GM12892 (cell line): Measurements from ENCODE around the gene TMEM147.

Experiments
- DNase-seq: peaks from one replicate; pipeline ENCODE4 v3.0.0; 2011; ENCODE audit not compliant: insufficient read length
- FAIRE-seq: peaks from 2 replicates; lab custom pipeline; 2011; peaks lifted over from hg19 to GRCh38; lab: Jason Lieb, UNC
- POLR2A ChIP-seq: IDR thresholded peaks from 2 replicates; pipeline ENCODE4 v1.6.1; 2011; ENCODE audit warnings: low read depth, low read length, control low read depth
- POLR2AphosphoS5 ChIP-seq: IDR thresholded peaks from 2 replicates; pipeline ENCODE4 v1.6.1; 2011; ENCODE audit warnings: low read depth, low read length, control low read depth
- TAF1 ChIP-seq: IDR thresholded peaks from 2 replicates; pipeline ENCODE4 v1.6.1; 2011; ENCODE audit warnings: low read depth, mild to moderate bottlenecking, control low read depth, low read length, borderline replicate concordance

The TMEM147 gene

DNA sequence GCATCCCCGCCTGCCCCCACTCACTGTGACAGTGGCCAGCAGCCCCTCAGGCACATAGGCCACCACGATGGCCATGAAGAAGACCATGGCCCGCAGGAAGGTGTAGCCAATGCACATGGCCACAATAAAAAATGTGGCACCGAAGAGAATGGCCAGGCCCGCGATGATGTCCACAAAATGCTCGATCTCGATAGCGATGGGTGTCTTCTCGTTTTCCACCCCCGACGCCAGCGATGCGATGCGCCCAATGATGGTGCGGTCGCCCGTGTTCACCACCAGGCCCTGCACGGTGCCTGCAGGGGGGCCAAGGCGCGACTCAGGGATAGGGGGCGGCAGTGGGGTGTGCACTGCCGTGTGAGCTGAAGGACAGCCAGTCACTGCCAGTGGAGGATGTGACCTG is 14.4 kb downstream of the TMEM147 start:
- FAIRE-seq (no peak), DNase-seq (no peak)
- TF ChIP-seq TAF1 (no peak), POLR2A (no peak)

DNA sequence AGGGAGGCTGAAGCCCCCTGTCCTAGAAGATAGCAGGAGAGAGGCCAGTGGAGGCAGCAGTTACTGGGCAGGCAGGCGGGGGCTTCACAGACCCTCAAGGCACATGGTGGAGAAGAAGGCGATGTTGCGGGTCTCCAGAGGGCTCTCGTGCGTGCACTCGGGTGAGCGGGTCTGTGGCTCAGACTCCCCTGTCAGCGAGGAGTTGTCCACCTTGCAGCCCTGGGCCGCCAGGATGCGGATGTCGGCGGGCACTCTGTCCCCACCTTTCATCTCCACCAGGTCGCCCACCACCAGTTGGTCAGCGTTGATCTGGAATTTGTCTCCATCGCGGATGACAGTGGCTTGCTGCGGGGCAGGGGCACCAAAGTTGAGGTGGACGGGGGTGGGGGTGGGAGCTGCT is 14.8 kb downstream of the TMEM147 start:
- DNase-seq (no peak), FAIRE-seq (no peak)
- TF ChIP-seq POLR2AphosphoS5 (no peak), TAF1 (no peak), POLR2A (no peak)

DNA sequence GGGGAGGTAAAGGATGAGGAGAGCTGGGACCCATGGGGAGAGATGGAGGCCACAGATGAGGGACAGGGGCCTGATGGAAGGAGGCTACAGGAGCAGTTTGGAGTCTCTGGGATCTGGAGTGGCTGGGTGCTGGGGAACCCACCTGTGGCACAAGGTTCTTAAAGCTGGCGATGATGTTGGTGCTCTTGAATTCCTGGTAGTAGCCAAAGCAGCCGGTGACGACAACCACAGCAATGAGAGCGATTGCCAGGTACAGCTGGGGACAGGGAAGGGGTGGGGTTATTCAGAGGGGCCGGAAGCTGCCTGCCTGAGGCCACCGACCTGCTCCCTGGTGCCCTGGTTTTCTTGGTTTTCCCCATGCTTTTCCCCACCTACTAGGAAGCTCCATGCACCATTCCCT is 15.3 kb downstream of the TMEM147 start:
- DNase-seq = no peak
- TF ChIP-seq POLR2A = no peak
- TF ChIP-seq POLR2AphosphoS5 = no peak
- TF ChIP-seq TAF1 = no peak
- FAIRE-seq = no peak

DNA sequence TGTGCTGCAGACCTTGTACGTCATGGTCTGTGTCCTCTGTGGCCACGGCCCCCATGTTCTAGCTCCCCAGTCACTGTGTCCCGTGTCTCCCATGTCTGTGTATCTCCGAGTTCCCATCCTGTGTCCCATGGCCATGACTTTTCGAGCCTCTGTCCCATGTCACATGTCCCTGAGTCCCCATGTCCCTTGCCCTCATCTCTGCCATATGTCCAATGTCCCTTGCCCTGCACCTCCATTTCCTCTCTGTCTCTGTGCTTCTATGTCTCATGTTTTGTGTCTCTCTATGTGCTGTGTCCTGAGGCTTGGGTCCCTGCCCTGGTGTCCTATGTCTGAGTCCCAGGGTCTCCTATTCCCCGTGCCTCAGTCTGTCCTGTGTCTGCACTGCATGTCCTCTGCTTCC is 16.0 kb downstream of the TMEM147 start:
- DNase-seq (no peak), FAIRE-seq (no peak)
- TF ChIP-seq TAF1 (no peak), POLR2A (no peak), POLR2AphosphoS5 (no peak)

DNA sequence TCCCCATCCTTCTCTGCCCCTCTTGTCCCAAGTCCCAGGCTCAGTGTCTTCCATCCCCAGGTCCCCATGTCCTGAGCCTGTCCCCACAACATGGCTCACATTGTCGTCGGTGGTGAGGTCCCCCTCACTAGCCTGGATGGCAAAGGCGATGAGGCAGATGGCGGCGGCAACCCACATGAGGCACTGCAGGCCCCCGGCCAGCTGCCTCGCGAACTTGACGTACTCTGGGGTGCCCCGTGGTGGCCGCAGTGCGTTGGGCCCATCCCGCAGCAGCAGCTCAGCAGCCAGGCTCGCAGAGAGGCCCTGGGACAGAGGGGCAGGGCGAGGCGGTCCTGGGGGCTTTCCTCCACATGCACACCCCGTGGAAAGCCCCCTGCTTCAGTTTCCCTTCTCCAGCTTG is 16.9 kb downstream of the TMEM147 start:
- FAIRE-seq (no peak), DNase-seq (no peak)
- TF ChIP-seq POLR2A (no peak), TAF1 (no peak), POLR2AphosphoS5 (no peak)

DNA sequence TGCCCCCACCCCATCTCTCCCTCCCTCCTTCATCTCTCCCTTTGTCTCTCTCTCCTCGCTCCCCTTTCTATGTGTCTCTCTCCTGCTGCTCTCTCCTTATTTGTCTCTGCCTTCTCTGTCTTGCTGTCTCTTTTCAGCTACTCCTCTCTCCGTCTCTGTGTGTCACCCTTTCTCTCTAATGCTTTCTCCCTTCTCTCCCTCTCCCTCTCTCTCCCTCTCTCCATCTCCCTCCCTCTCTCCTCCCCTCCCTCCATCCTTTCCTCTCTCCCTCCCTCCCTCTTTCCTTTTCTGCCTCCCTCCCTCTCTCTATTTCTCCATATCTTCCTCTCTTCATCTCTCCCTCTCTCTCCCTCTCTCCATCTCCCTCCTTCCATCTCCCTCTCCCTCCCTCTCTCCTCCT is 17.4 kb downstream of the TMEM147 start:
- TF ChIP-seq POLR2AphosphoS5 (no peak), TAF1 (no peak), POLR2A (no peak)
- DNase-seq (no peak), FAIRE-seq (no peak)

DNA sequence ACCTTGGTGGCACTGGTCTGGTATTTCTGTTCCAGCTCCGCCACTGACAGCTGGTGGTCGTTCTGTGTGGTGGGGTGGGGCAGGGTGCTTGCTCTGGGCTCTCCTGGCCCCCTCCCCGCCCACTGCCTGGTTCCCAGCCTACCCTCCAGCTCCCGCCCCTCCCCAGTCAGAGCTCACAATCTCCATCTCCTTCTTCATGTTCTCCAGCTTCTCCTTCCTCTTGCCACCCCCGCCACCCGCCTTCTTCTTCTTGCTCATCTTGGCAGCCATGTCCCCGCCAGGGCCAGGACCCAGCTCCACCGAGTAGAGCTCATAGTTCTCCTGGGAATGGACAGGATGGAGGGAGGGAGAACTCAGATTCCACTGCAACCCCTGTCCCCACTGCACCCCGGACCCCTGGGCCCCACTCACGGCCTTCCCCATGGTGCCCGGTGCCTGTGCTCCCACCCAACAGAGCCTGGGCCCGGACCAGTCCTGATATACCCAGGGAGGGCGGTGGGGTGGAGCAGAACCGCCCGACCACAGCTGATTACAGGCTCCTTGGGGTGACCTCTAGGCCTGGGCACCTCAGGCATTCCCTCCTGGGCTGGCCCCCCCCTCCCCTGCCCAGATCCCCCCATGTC is 17.9 kb downstream of the TMEM147 start, which contains the start of gene ATP4A:
TSS of gene ATP4A (minus strand) at position 452 of the 623 bp plus-strand sequence. CDS start at position 423, 29 bp downstream.
- DNase-seq (no peak), FAIRE-seq (no peak)
- TF ChIP-seq TAF1 = no peak
- no peak for TF ChIP-seq POLR2AphosphoS5
- no peak for TF ChIP-seq POLR2A

DNA sequence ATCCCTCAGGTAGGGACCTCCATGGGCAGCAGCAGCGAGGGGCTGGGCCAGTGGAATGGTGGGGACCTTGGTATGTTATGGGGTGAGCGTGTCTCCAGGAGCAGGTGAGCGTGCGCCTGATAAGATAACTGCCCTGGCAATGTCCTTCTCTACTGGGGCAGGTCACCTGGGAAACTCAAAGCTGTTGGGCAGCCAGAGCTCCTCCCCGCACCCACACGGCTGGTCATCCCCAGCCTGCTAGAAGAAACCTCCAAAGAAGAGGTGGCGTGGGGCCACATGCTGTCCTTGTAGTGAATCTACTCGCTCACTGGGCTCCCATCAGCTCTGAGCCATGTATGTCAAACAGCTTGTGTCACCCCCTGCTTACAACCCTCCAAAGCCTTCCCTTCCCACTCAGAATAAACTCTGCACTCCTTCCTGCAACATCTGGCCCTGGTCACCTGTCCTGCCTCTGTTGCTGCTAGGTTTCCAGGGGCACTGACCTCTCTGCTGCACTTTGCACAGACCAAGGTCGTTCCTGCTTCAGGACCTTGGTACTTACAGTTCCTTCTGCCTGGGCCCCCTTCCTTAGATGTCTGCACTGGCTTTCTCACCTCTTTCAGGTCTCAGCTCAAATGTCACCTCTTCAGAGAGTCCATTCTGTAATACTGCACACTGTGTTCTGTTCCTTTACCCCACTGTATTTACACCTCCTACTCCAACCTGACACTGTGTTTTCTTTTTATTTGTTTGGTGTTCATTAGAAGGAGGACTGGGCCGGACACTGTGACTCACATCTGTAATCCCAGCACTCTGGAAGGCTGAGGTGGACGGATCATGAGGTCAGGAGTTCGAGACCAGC is 19.8 kb downstream of the TMEM147 start:
- TF ChIP-seq POLR2AphosphoS5 = no peak
- no peak for TF ChIP-seq POLR2A
- no peak for TF ChIP-seq TAF1
- DNase-seq (no peak), FAIRE-seq (no peak)

DNA sequence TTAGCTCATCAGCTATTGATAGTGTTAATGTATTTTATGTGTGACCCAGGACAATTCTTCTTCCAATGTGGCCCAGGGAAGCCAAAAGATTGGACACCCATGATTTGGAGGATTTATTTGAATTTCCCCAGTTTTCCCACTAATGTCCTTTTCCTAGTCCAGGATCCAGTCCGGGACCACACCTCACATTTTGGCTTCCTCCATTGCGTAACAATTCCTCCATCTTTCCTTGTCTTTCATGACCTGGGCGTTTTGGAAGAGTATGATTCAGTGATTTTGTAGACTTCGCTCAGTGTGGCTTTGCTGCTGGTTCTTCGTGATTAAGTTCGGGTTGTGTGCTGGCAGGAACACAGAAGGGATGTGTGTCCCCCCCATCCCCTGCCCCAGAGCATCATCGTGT is 21.3 kb downstream of the TMEM147 start:
- TF ChIP-seq POLR2A (no peak), TAF1 (no peak), POLR2AphosphoS5 (no peak)
- no peak for DNase-seq
- FAIRE-seq = no peak

DNA sequence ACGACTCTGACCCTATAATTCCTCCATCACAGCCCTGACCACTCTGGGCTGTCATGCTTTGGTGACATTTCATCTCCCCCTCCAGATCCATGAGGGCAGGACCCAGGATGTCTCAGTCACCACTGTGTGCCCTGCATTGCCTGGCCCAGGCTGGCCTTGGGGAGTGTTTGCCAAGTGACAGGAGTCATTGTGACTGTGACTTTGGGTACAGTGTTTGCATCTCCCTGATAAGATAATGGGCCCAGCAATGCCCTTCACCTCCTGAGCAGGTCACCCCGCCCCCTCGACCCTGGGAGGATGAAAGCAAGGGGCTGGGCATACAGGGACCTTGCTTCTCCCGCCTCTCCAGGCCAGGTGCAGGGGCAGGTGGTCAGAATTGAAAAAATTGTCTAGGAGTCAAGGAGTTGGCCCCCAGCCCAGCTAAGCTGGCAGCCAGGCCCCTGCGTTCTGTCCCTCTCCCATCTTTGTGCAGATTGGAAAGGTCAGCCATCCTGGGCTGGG is 23.9 kb downstream of the TMEM147 start:
- no peak for TF ChIP-seq POLR2AphosphoS5
- TF ChIP-seq TAF1 = no peak
- TF ChIP-seq POLR2A = no peak
- no peak for FAIRE-seq
- no peak for DNase-seq

DNA sequence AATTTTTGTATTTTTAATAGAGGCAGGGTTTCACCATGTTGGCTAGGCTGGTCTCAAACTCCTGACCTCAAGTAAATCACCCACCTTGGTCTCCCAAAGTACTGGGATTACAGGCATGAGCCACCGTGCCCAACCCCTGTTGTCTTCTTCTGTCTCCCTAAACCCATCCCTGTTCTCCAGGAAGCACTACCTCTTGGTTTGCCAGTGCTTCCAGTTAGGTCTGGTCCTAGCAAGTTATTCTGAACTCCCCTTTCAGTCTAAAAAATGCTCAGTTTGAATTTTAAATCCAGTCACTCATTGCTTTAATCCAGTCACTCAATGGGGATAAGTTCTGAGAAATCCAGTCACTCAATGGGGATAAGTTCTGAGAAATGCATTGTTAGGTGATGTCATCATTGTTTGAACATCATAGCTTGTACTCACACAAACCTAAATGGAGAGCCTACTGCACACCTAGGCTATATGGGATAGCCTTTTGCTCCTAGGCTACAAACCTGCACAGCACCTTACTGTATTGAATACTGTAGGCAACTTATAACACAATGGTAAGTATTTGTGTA is 26.1 kb downstream of the TMEM147 start:
- TF ChIP-seq POLR2A (no peak), POLR2AphosphoS5 (no peak), TAF1 (no peak)
- no peak for FAIRE-seq
- no peak for DNase-seq
